ENCODE measurements around the gene NTHL1.
A peak's percentile ranks its signal among the peaks of the same experiment; 100 is the strongest.

The NTHL1 gene

GRCh38 chr16:2033057-2033908, 14.4 kb downstream of the NTHL1 start:
- Histone ChIP-seq H3K4me1 (ENCODE audit: insufficient read depth, low read length) (no peaks in the 10 kb centered on the region), H3K27ac (ENCODE audit: low read length) (no peak overlapping the region), H3K36me3 (ENCODE audit: insufficient read depth, low read length) (no peaks in the 10 kb centered on the region), H4K20me1 (ENCODE audit: insufficient read depth, low read length) (peaks cover 6% of the 10 kb centered on the region), H3K9me3 (ENCODE audit: insufficient read depth, low read length, severe bottlenecking) (no peaks in the 10 kb centered on the region), H2AFZ (ENCODE audit: low read depth, low read length) (no peak overlapping the region), H3K9ac (ENCODE audit: low read depth, low read length) (no peak overlapping the region), H3K4me2 (ENCODE audit: insufficient read depth, low read length) (no peak overlapping the region), H3K79me2 (ENCODE audit: insufficient read depth, low read length) (no peaks in the 10 kb centered on the region), H3K4me3 (ENCODE audit: low read depth in 1 of 2, low read length in 2 of 2) (no peak overlapping the region), H3K27me3 (ENCODE audit: insufficient read depth, low read length, poor library complexity) (peaks cover 9% of the 10 kb centered on the region)
- ATAC-seq (ENCODE audit: insufficient read depth, low read depth) (peak; percentile 13; the same call in 1 of the 3 replicates), DNase-seq (no peak)
- TF ChIP-seq EZH2 (IDR thresholded peaks at IDR 0.05; ENCODE audit: borderline replicate concordance, low read depth, low read length, severe bottlenecking), result no peak
- TF ChIP-seq CTCF (IDR thresholded peaks at IDR 0.05; ENCODE audit: borderline replicate concordance, extremely low read depth, low read length, poor library complexity, severe bottlenecking), result no peak

- Histone ChIP-seq H3K27ac (ENCODE audit: low read length) (no peak overlapping the region), H3K9me3 (ENCODE audit: insufficient read depth, low read length, severe bottlenecking) (no peaks in the 10 kb centered on the region), H2AFZ (ENCODE audit: low read depth, low read length) (no peak overlapping the region), H4K20me1 (ENCODE audit: insufficient read depth, low read length) (peaks cover 9% of the 10 kb centered on the region), H3K9ac (ENCODE audit: low read depth, low read length) (no peak overlapping the region), H3K36me3 (ENCODE audit: insufficient read depth, low read length) (no peaks in the 10 kb centered on the region), H3K27me3 (ENCODE audit: insufficient read depth, low read length, poor library complexity) (peaks cover 17% of the 10 kb centered on the region), H3K4me3 (ENCODE audit: low read depth in 1 of 2, low read length in 2 of 2) (no peak overlapping the region), H3K4me2 (ENCODE audit: insufficient read depth, low read length) (no peak overlapping the region), H3K79me2 (ENCODE audit: insufficient read depth, low read length) (no peaks in the 10 kb centered on the region), H3K4me1 (ENCODE audit: insufficient read depth, low read length) (no peaks in the 10 kb centered on the region)
- DNase-seq (no peak), ATAC-seq (ENCODE audit: insufficient read depth, low read depth) (no peak)
- TF ChIP-seq CTCF (IDR thresholded peaks at IDR 0.05; ENCODE audit: borderline replicate concordance, extremely low read depth, low read length, poor library complexity, severe bottlenecking) (no peak), EZH2 (IDR thresholded peaks at IDR 0.05; ENCODE audit: borderline replicate concordance, low read depth, low read length, severe bottlenecking) (no peak)
Measured at GRCh38 chr16:2032285-2033056, 15.2 kb downstream of the NTHL1 start.

GRCh38 chr16:2031081-2031577, 16.5 kb downstream of the NTHL1 start:
- DNase-seq, result no peak
- H3K9ac ChIP-seq (ENCODE audit: low read depth, low read length), result no peak overlapping the region

More at GRCh38 chr16:2031081-2031577, 16.5 kb downstream of the NTHL1 start:
- no peak for ATAC-seq (ENCODE audit: insufficient read depth, low read depth)
- Histone ChIP-seq H3K27ac (ENCODE audit: low read length) (no peak overlapping the region), H3K9me3 (ENCODE audit: insufficient read depth, low read length, severe bottlenecking) (no peaks in the 10 kb centered on the region), H4K20me1 (ENCODE audit: insufficient read depth, low read length) (peaks cover 10% of the 10 kb centered on the region), H3K79me2 (ENCODE audit: insufficient read depth, low read length) (no peaks in the 10 kb centered on the region), H3K4me2 (ENCODE audit: insufficient read depth, low read length) (no peak overlapping the region), H2AFZ (ENCODE audit: low read depth, low read length) (no peak overlapping the region), H3K4me1 (ENCODE audit: insufficient read depth, low read length) (peaks cover 2% of the 10 kb centered on the region; the same call in 1 of the 2 replicates), H3K4me3 (ENCODE audit: low read depth in 1 of 2, low read length in 2 of 2) (no peak overlapping the region), H3K27me3 (ENCODE audit: insufficient read depth, low read length, poor library complexity) (peaks cover 28% of the 10 kb centered on the region), H3K36me3 (ENCODE audit: insufficient read depth, low read length) (no peaks in the 10 kb centered on the region)
- TF ChIP-seq EZH2 (IDR thresholded peaks at IDR 0.05; ENCODE audit: borderline replicate concordance, low read depth, low read length, severe bottlenecking), result no peak
- TF ChIP-seq CTCF (IDR thresholded peaks at IDR 0.05; ENCODE audit: borderline replicate concordance, extremely low read depth, low read length, poor library complexity, severe bottlenecking), result no peak

Data from DND-41 (cell line).